Suprapubic skin (tissue), 3 donors: Measurements from ENCODE around the gene NKD2.

ENCODE experiments used
- CTCF ChIP-seq, 2 donors: fragments of 200-600 bp in 1 of 2; fragments of 450-650 bp in 1 of 2; sonication (generic) in 1 of 2; IDR thresholded peaks; one replicate each; pipeline ENCODE4 v1.5.1; 2016 to 2019; ENCODE audit warnings: antibody characterized with exemption in 2 of 2, mild to moderate bottlenecking in 1 of 2, moderate library complexity in 1 of 2
- POLR2A ChIP-seq, 2 donors: fragments of 450-650 bp; IDR thresholded peaks; one replicate each; pipeline ENCODE4 v1.6.1; 2017; ENCODE audit warnings: antibody characterized with exemption in 2 of 2, mild to moderate bottlenecking in 2 of 2, moderate library complexity in 2 of 2

GRCh38 chr5:1065143-1065750 lies 56.6 kb downstream of the NKD2 start:
- TF ChIP-seq POLR2A (IDR thresholded peaks at IDR 0.05) = no peak
- no peak for TF ChIP-seq CTCF (IDR thresholded peaks at IDR 0.05)
